Measurements from ENCODE around the gene DENND1A. TPM values are rescaled to one million over a fixed set of nuclear protein-coding genes. Genes with fewer than 3 reads are reported as not detected.

DENND1A gene
- total and polyA plus RNA-seq, 4 donors = 7.9 to 22.0 (median 13.9) TPM

GRCh38 chr9:123368023-123368422, 561.9 kb downstream of the DENND1A start:
- Histone ChIP-seq H3K9ac (ENCODE audit: low read depth in 1 of 2, low read length in 2 of 2) (no peak overlapping the region), H3K4me1 (ENCODE audit: control insufficient read depth in 4 of 4, insufficient read depth in 4 of 4, low read length in 3 of 4) (peaks cover 0 to 3% (median 0%) of the 10 kb centered on the region in 4 donors), H3K27me3 (ENCODE audit: control insufficient read depth in 4 of 4, insufficient read depth in 4 of 4, low read length in 3 of 4) (peaks cover 0 to 4% (median 0%) of the 10 kb centered on the region in 4 donors), H3K9me3 (ENCODE audit: control insufficient read depth in 4 of 4, low read length in 3 of 4) (no peaks in the 10 kb centered on the region), H3K27ac (ENCODE audit: low read depth in 1 of 2, low read length in 2 of 2) (no peak overlapping the region), H3K36me3 (ENCODE audit: control insufficient read depth in 4 of 4, insufficient read depth in 3 of 4, low read depth in 1 of 4, low read length in 3 of 4) (no peaks in the 10 kb centered on the region), H3K4me3 (ENCODE audit: low read depth in 1 of 3, low read length in 3 of 3) (no peak overlapping the region)
- no peak for TF ChIP-seq YY1 (IDR thresholded peaks at IDR 0.05)
- TF ChIP-seq EGR1 (IDR thresholded peaks at IDR 0.05; ENCODE audit: low read depth in 2 of 2) = no peak
- TF ChIP-seq REST (IDR thresholded peaks at IDR 0.05) = no peak
- no peak for TF ChIP-seq ATF3 (IDR thresholded peaks at IDR 0.05)
- no peak for TF ChIP-seq RAD21 (IDR thresholded peaks at IDR 0.05)
- DNase-seq (ENCODE audit: low spot score) = no peak
- 89% methylated on average over 10 of the region's 10 CpGs for WGBS

GRCh38 chr9:123365881-123366528, 563.9 kb downstream of the DENND1A start:
- Histone ChIP-seq H3K4me1 (ENCODE audit: control insufficient read depth in 4 of 4, insufficient read depth in 4 of 4, low read length in 3 of 4) (no peaks in the 10 kb centered on the region), H3K9me3 (ENCODE audit: control insufficient read depth in 4 of 4, low read length in 3 of 4) (no peaks in the 10 kb centered on the region), H3K27ac (ENCODE audit: low read depth in 1 of 2, low read length in 2 of 2) (no peak overlapping the region), H3K27me3 (ENCODE audit: control insufficient read depth in 4 of 4, insufficient read depth in 4 of 4, low read length in 3 of 4) (no peaks in the 10 kb centered on the region), H3K9ac (ENCODE audit: low read depth in 1 of 2, low read length in 2 of 2) (no peak overlapping the region), H3K36me3 (ENCODE audit: control insufficient read depth in 4 of 4, insufficient read depth in 3 of 4, low read depth in 1 of 4, low read length in 3 of 4) (no peaks in the 10 kb centered on the region), H3K4me3 (ENCODE audit: low read depth in 1 of 3, low read length in 3 of 3) (no peak overlapping the region)
- TF ChIP-seq MAX (IDR thresholded peaks at IDR 0.05) (no peak), FOXA1 (IDR thresholded peaks at IDR 0.05) (no peak), FOXA2 (IDR thresholded peaks at IDR 0.05) (no peak), TAF1 (conservative IDR thresholded peaks at IDR 0.05) (no peak)
- 76% methylated on average over 67 of the region's 67 CpGs for WGBS
- DNase-seq (ENCODE audit: low spot score) = no peak

- Histone ChIP-seq H3K9me3 (ENCODE audit: control insufficient read depth in 4 of 4, low read length in 3 of 4) (no peaks in the 10 kb centered on the region), H3K4me1 (ENCODE audit: control insufficient read depth in 4 of 4, insufficient read depth in 4 of 4, low read length in 3 of 4) (no peaks in the 10 kb centered on the region), H3K4me3 (ENCODE audit: low read depth in 1 of 3, low read length in 3 of 3) (no peak overlapping the region), H3K9ac (ENCODE audit: low read depth in 1 of 2, low read length in 2 of 2) (no peak overlapping the region), H3K27me3 (ENCODE audit: control insufficient read depth in 4 of 4, insufficient read depth in 4 of 4, low read length in 3 of 4) (no peaks in the 10 kb centered on the region), H3K27ac (ENCODE audit: low read depth in 1 of 2, low read length in 2 of 2) (no peak overlapping the region), H3K36me3 (ENCODE audit: control insufficient read depth in 4 of 4, insufficient read depth in 3 of 4, low read depth in 1 of 4, low read length in 3 of 4) (no peaks in the 10 kb centered on the region)
- WGBS = 89% methylated on average over 12 of the region's 12 CpGs
- no peak for DNase-seq (ENCODE audit: low spot score)
- TF ChIP-seq YY1 (IDR thresholded peaks at IDR 0.05) (no peak), SP1 (IDR thresholded peaks at IDR 0.05) (no peak), FOXA2 (IDR thresholded peaks at IDR 0.05) (no peak), RXRA (IDR thresholded peaks at IDR 0.05) (no peak), EGR1 (IDR thresholded peaks at IDR 0.05; ENCODE audit: low read depth in 2 of 2) (no peak), CTCF (IDR thresholded peaks at IDR 0.05; ENCODE audit: low read depth, low read length, missing input control) (no peak), ATF3 (IDR thresholded peaks at IDR 0.05) (no peak), TAF1 (conservative IDR thresholded peaks at IDR 0.05) (no peak), NR2F2 (IDR thresholded peaks at IDR 0.05) (no peak), ZBTB33 (IDR thresholded peaks at IDR 0.05) (no peak), FOXA1 (IDR thresholded peaks at IDR 0.05) (no peak)
Observed at GRCh38 chr9:123365287-123365880, 564.5 kb downstream of the DENND1A start.
